Thyroid gland (tissue), 4 donors: Measurements from ENCODE around the gene AP1S1.

Experiments used
- CTCF ChIP-seq, 6 experiments: fragments of 200-600 bp in 3 of 6; fragments of 450-650 bp in 3 of 6; sonication (generic) in 3 of 6; IDR thresholded peaks; one replicate each; pipeline ENCODE4 v1.5.1; 2016 to 2019; ENCODE audit warnings: antibody characterized with exemption in 6 of 6, mild to moderate bottlenecking in 2 of 6, inconsistent platforms in 1 of 6, moderate library complexity in 1 of 6
- POLR2A ChIP-seq, 2 donors: fragments of 450-650 bp; IDR thresholded peaks; one replicate each; pipeline ENCODE4 v1.6.1; 2017; ENCODE audit warnings: antibody characterized with exemption in 2 of 2, mild to moderate bottlenecking in 2 of 2, moderate library complexity in 1 of 2

DNA sequence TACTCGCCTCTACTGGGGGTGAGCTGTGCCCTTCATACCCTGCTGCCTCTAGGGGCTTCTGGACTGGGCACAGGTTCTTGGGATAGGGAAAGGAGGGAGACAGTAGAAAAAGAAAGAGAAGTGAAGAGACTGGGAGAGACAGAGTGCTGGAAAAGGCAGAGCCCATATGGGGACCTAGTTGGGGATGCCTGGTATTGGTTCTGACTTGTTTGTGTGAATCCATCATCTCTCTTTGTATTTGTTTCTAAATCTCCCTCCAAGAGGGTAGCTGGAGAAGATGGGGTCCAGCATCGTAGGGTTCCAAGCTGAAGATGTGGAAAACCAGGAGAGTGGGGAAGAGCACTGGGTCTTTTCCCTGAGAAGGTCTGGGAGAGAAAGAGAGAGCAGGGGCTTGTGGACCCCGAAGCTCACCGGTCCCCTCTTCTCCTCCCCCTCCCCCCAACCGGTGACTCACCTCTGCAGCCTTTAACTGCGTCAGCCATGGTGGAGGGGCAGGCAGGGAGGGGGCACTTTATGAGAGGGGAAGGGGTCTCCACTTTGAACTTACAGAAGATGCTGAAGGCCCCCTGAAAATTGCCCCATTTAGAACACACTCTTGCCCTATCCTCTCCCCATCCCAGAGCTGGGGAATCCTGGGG, 14.3 kb downstream of the AP1S1 start:
- TF ChIP-seq CTCF (IDR thresholded peaks at IDR 0.05) (no peak), POLR2A (IDR thresholded peaks at IDR 0.05) (no peak)
